Astrocyte of the cerebellum (primary cell): ENCODE data around the gene CHRNA5.
A peak's percentile ranks its signal among the peaks of the same experiment; 100 is the strongest.

Experiments
- DNase-seq: peaks from one replicate; pipeline ENCODE4 v3.0.0-alpha.2; 2011; ENCODE audit warnings: low read depth
- H3K4me3 ChIP-seq: 2 replicates; pipeline ENCODE4 v1.5.1; 2011; ENCODE audit warnings: mild to moderate bottlenecking, low read depth, low read length, moderate library complexity
- CTCF ChIP-seq: IDR thresholded peaks from 2 replicates; pipeline ENCODE4 v1.5.1; 2012; ENCODE audit warnings: low read length, low read depth, moderate library complexity, mild to moderate bottlenecking; ENCODE audit errors: missing control alignments
- in situ Hi-C: cut with HindIII; loops from 2 replicates; pipeline ENCODE4 v1.10.0; 2017; ENCODE audit warnings: low sequenced_read_pairs

The CHRNA5 gene

GRCh38 chr15:78636378-78636859 is 71.1 kb downstream of the CHRNA5 start:
- no peak overlapping the region for H3K4me3 ChIP-seq
- no peak for TF ChIP-seq CTCF
- DNase-seq = no peak
- in situ Hi-C loops = no loop called here

GRCh38 chr15:78637776-78638435 is 72.6 kb downstream of the CHRNA5 start:
- H3K4me3 ChIP-seq = no peak overlapping the region
- no peak for TF ChIP-seq CTCF
- in situ Hi-C loops = no loop called here
- no peak for DNase-seq

- in situ Hi-C loops = no loop called here
These were observed 73.5 kb downstream of the CHRNA5 start for GRCh38 chr15:78638658-78639314.

GRCh38 chr15:78640527-78641101 is 75.3 kb downstream of the CHRNA5 start:
- peak overlapping the region; percentile 47 for H3K4me3 ChIP-seq
- TF ChIP-seq CTCF = no peak
- no peak for DNase-seq
- in situ Hi-C loops = no loop called here

More at GRCh38 chr15:78638658-78639314, 73.5 kb downstream of the CHRNA5 start:
- peak; percentile 68 for TF ChIP-seq CTCF
- no peak overlapping the region for H3K4me3 ChIP-seq
- peak; percentile 11 for DNase-seq

GRCh38 chr15:78641102-78641748 is 75.9 kb downstream of the CHRNA5 start, which contains the start of gene CHRNB4:
Gene CHRNB4 (minus strand): TSS chr15:78641210. CDS start chr15:78641133, 77 bp downstream.
- no peak for DNase-seq
- in situ Hi-C loops = no loop called here

More at GRCh38 chr15:78641102-78641748, 75.9 kb downstream of the CHRNA5 start, which contains the start of gene CHRNB4:
- peak within 1 kb of the TSS; percentile 47 for H3K4me3 ChIP-seq
- peak; percentile 3 for TF ChIP-seq CTCF
